DMS 273 (cell line): ENCODE measurements around the gene TXNDC2.
"Not testable (repeated sequence)": the region's sequence is repeated elsewhere in the genome, so short reads cannot be mapped to it uniquely, and the experiment has no call there.

Source experiments
- DNase-seq: peaks from one replicate; lab custom pipeline; 2025; ENCODE audit not compliant: unreplicated experiment; lab: John Stamatoyannopoulos, UW

Gene TXNDC2

DNA sequence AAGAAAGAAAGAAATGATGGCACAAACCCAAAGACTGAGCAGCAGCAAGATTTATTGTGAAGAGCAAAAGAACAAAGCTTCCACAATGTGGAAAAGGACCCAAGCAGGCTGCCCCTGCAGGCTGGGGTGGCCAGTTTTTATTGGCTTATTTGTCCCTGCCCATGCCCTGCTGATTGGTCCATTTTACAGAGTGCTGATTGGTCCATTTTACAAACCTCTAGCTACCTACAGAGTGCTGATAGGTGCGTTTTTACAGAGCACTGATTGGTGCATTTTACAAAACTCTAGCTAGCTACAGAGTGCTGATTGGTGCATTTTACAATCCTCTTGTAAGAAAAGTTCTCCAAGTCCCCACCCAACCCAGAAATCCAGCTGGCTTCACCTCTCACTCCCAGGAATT is 26.5 kb downstream of the TXNDC2 start:
- not testable (repeated sequence) for DNase-seq

- DNase-seq, result no peak
Measured at GRCh38 chr18:9913151-9913525, 27.4 kb downstream of the TXNDC2 start.

GRCh38 chr18:9913526-9914333 is 28.0 kb downstream of the TXNDC2 start, which contains the start of gene VAPA:
TSS of gene VAPA (plus strand) at chr18:9914016. CDS start at chr18:9914257, 241 bp downstream.
- DNase-seq, result peak; percentile 99

DNA sequence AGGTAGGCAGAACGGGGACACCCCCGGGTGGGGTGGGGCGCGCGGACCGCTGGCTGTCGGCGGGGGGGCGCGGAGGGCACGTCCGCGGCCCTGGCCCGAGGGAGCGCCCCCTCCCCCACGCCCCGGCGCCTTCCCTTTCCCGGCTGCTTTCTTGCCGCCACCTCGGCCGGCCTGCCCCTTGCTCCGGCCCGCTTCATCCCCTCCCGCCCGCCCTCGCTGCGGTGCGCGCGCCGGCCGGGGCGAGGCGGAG is 28.5 kb downstream of the TXNDC2 start:
- no peak for DNase-seq

DNA sequence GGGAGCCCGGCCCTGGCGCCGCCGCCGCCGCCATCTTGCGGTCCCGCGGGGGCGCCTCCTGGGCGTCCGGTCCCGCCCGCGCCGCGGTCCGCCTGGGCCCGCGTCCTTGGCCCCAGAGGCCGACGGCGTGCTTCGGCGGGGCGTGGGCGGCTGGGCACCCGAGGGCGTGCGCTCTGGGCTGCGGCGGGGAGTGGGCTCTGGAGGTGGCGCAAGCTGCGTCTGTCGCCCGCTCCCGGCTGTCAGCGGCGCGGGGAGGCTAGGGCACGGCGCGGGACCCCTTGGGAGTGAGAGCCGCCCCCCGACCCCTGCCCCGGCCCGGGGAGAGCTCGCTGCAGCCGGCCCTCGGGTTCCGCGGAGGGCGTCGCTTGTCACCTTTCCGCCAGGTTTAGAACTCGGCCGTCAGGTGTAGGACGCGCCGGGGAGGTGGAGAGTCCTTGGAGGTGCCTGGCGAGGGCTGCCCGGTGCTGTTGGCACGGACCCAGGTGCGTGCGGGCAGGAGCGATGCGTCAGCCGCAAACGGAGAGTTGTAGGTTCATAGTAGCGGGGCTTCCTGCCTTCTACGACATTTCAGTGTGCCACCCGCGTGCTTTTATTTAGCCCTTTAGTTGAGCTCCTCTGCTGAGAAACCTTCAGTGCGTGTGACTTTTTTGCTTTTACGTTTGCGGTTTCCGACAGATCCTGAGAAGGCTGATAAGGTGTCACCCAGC is 29.0 kb downstream of the TXNDC2 start:
- peak; percentile 80 for DNase-seq

- no peak for DNase-seq
Measured at GRCh38 chr18:9915291-9916076, 29.7 kb downstream of the TXNDC2 start.

GRCh38 chr18:9916077-9916639 is 30.4 kb downstream of the TXNDC2 start:
- DNase-seq, result no peak

GRCh38 chr18:9916808-9917207 is 31.0 kb downstream of the TXNDC2 start:
- no peak for DNase-seq

- no peak for DNase-seq
Measured at GRCh38 chr18:9918016-9918680, 32.4 kb downstream of the TXNDC2 start.

GRCh38 chr18:9919564-9920232 is 33.9 kb downstream of the TXNDC2 start:
- no peak for DNase-seq

- DNase-seq, result no peak
Measured at GRCh38 chr18:9922592-9923311, 37.0 kb downstream of the TXNDC2 start.

DNA sequence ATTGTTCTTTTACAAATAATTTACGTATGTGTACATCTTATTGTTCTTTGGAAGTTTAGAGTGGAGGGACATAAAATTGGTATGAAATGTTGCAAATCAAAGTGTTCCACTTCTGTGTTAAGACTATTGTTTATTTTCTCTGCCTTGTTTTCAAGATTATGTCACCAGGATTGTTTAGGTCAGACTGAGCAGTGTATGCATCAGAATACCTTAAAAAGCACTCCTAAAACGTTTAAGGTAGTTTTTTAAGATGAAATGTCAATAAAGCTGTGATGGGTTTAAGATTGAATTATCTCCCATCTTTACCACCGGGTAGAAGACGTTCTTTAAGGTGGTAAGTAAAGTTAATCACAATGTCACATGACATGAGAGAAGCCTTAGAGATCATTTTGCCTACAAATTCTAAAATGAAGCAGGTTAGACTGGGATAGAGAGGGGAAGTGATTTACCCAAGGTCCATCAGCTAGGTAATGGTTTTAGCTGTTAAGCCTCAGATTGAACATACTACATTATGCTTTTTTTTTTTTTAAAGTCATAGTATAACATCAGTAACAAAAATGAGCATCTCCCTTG is 38.7 kb downstream of the TXNDC2 start:
- DNase-seq, result no peak

DNA sequence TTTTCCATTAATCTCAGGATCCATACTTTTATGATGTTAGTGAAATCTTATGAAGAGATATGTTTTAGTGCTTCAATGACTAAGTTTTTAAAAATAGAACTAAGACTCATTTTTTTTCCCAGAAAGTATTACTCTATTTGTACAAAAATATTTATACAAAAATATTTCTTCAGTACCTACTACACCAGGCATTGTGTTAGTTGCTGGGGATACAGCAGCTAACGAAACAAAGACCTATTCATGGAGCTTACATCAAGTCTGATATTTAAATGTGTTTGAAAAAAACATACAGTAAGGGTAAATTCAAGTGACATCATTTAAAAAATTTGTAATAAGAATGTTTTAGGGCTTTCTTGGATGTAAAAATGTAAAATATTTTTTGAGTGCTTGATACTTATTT is 39.6 kb downstream of the TXNDC2 start:
- no peak for DNase-seq

- no peak for DNase-seq
Measured at GRCh38 chr18:9925795-9926194, 40.0 kb downstream of the TXNDC2 start.

GRCh38 chr18:9926223-9926894 is 40.6 kb downstream of the TXNDC2 start:
- DNase-seq, result no peak

DNA sequence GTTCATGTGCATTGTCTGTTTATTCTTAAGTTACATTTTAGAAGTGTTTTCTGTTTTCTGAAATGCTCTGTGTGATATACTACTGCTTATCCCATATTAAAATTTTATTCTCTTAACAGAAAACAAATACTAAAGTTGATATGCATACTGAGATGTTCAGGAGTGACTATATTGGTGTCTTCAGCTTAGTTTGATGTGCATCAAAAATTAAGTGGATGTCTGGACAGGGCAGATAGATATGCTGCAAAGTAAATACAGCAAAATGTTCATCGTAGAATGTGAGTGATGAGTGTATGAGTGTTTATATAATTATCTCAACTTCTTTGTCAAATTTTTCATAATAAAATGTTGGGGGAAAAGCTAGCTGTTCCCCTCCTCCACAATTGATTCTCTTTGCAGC is 41.2 kb downstream of the TXNDC2 start:
- no peak for DNase-seq

- no peak for DNase-seq
Measured at GRCh38 chr18:9927392-9928063, 41.8 kb downstream of the TXNDC2 start.

DNA sequence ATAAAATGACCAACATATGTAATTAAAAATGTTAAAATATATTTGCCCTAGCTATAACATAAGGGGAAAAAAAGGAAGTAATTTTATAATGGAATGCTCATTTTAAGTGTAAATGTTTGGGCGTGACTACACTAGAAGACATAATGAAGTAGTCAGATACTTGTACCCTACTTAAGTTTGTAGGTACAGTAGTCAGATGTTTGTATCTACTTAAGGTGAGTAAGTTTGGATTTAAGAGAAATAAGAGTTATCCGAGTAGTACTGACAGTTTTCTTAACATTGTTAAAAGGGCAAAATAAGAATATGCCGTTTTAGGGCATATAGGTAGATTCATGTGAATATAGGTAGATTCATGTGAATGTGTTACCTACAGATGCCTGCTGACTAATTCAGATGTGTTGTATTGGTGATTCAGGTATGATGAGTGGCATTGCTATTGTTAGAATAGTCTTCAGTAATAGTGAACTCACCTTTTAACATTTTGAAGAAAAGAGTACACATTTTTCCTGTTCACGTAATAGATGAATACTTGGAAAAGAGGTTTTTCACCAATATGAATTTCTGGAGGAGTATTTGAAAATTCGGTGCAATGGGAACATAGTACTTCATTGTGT is 43.0 kb downstream of the TXNDC2 start:
- no peak for DNase-seq
